ENCODE results near the gene UBA52. TPM values are rescaled to one million over a fixed set of nuclear protein-coding genes. Genes with fewer than 3 reads are reported as not detected.

The UBA52 gene
- total and polyA plus RNA-seq, 2 donors (not counting 1 experiment from before 2014, with no cell fraction given) = 1,837 to 5,694 TPM

GRCh38 chr19:18612051-18612771, 40.6 kb downstream of the UBA52 start:
- H3K9me3 ChIP-seq (ENCODE audit: control extremely low read depth in 1 of 3, control insufficient read depth in 2 of 3, insufficient read depth in 1 of 3, low read length in 2 of 3) = peaks cover 0 to 29% (median 0%) of the 10 kb centered on the region in 3 donors
- intact Hi-C loops (cut with micrococcal nuclease) = no loop called here
- H4K20me1 ChIP-seq (ENCODE audit: control insufficient read depth, insufficient read depth, low read length, poor library complexity, severe bottlenecking) = no peaks in the 10 kb centered on the region
- H3K79me2 ChIP-seq (ENCODE audit: control insufficient read depth, insufficient read depth, low read length) = no peaks in the 10 kb centered on the region
- DNase-seq (peak; percentile 55), ATAC-seq (ENCODE audit: low read depth) (peak; percentile 34)
- TF ChIP-seq EZH2 (IDR thresholded peaks at IDR 0.05; ENCODE audit: borderline replicate concordance, insufficient read depth, low read depth, low read length, poor library complexity, severe bottlenecking) (peak; percentile 69), CTCF (IDR thresholded peaks at IDR 0.05) (no peak)
- no peak overlapping the region for H3K27ac ChIP-seq (ENCODE audit: low read length in 2 of 2)
- peaks cover 0 to 90% (median 65%) of the 10 kb centered on the region in 4 experiments for H3K27me3 ChIP-seq (replicated peaks in 1 of 4; ENCODE audit: control extremely low read depth in 1 of 4, control insufficient read depth in 3 of 4, insufficient read depth in 4 of 4, low read length in 3 of 4)
- Mint-ChIP-seq H3K4me1 (peaks cover 35% of the 10 kb centered on the region), H3K27ac (no peak overlapping the region), H3K4me3 (peak overlapping the region; percentile 85), H3K9me3 (ENCODE audit: insufficient read depth) (no peaks in the 10 kb centered on the region), H3K27me3 (peaks cover 56% of the 10 kb centered on the region)
- no peaks in the 10 kb centered on the region for H3K36me3 ChIP-seq (replicated peaks in 1 of 2; ENCODE audit: control extremely low read depth in 1 of 2, control insufficient read depth in 1 of 2, extremely low read depth in 1 of 2, insufficient read depth in 2 of 2, low read length in 1 of 2)
- 2% methylated on average over 25 of the region's 30 CpGs for WGBS (ENCODE audit: insufficient coverage)
- H3K4me2 ChIP-seq (replicated peaks; ENCODE audit: low read depth, low read length, poor library complexity, severe bottlenecking) = peak overlapping the region; percentile 97
- H3K9ac ChIP-seq (ENCODE audit: low read length) = peak overlapping the region; percentile 69
- H3K4me3 ChIP-seq (ENCODE audit: control extremely low read depth in 1 of 5, extremely low read depth in 1 of 5, insufficient read depth in 1 of 5, low read depth in 2 of 5, low read length in 4 of 5) = peak overlapping the region in 4 of 5 experiments; percentile 20 to 61 (median 51)
- ChIA-PET POLR2A (interaction anchor here (0.6 to 1.0 kb wide), 3 partner anchors 10 to 219 kb away, joined by 4 to 5 read pairs (median 4); no protein-coding TSS in a partner anchor), CTCF (interaction anchor here (0.8 to 1.7 kb wide), 3 partner anchors 9 to 220 kb away, joined by 3 to 6 read pairs (median 4); no protein-coding TSS in a partner anchor)
- H2AFZ ChIP-seq (ENCODE audit: insufficient read depth, low read depth, low read length, poor library complexity, severe bottlenecking) = peak overlapping the region; percentile 78
- H3K4me1 ChIP-seq (ENCODE audit: control insufficient read depth in 2 of 2, insufficient read depth in 2 of 2, low read length in 2 of 2) = peaks cover 37 to 49% of the 10 kb centered on the region in 2 donors

Data from B cell (primary cell).